Activated naive CD4-positive, alpha-beta T cell treated with anti-CD3 and anti-CD28 coated beads, Interleukin-2, amount 50 U/mL, for 16 hours (primary cell): ENCODE data around the gene JPH2.

Experiments used
- DNase-seq: peaks from one replicate; pipeline ENCODE4 v3.0.0-alpha.2; 2020

JPH2 gene

GRCh38 chr20:44073011-44073674 lies 113.8 kb downstream of the JPH2 start:
- no peak for DNase-seq

- no peak for DNase-seq
Observed at GRCh38 chr20:44072384-44072783, 114.6 kb downstream of the JPH2 start.

GRCh38 chr20:44071526-44072111 lies 115.4 kb downstream of the JPH2 start:
- no peak for DNase-seq

GRCh38 chr20:44071057-44071456 lies 115.9 kb downstream of the JPH2 start:
- DNase-seq = no peak

GRCh38 chr20:44070139-44070900 lies 116.7 kb downstream of the JPH2 start:
- no peak for DNase-seq

- peak; percentile 42 for DNase-seq
Observed at GRCh38 chr20:44069203-44070011, 117.6 kb downstream of the JPH2 start.

GRCh38 chr20:44068316-44069201 lies 118.4 kb downstream of the JPH2 start:
- DNase-seq = no peak

GRCh38 chr20:44067650-44068081 lies 119.3 kb downstream of the JPH2 start:
- no peak for DNase-seq

GRCh38 chr20:44066645-44067606 lies 120.1 kb downstream of the JPH2 start:
- no peak for DNase-seq

GRCh38 chr20:44065401-44066340 lies 121.3 kb downstream of the JPH2 start:
- DNase-seq = no peak

- no peak for DNase-seq
Observed at GRCh38 chr20:44064501-44065400, 122.2 kb downstream of the JPH2 start.
